ENCODE results near the gene PABPC4L.

Gene PABPC4L

GRCh38 chr4:134202166-134202956 is 772 bp upstream of the PABPC4L start:
- no peak for TF ChIP-seq CTCF (IDR thresholded peaks at IDR 0.05; ENCODE audit: borderline replicate concordance, control extremely low read depth, extremely low read depth, insufficient read depth, missing control alignments)
- in situ Hi-C loops (cut with MboI; ENCODE audit: low sequenced_read_pairs, unreplicated experiment): no loop called here
- DNase-seq (ENCODE audit: low spot score): no peak

GRCh38 chr4:134200811-134201215 is 776 bp downstream of the PABPC4L start:
- in situ Hi-C loops (cut with MboI; ENCODE audit: low sequenced_read_pairs, unreplicated experiment): no loop called here
- no peak for TF ChIP-seq CTCF (IDR thresholded peaks at IDR 0.05; ENCODE audit: borderline replicate concordance, control extremely low read depth, extremely low read depth, insufficient read depth, missing control alignments)
- no peak for DNase-seq (ENCODE audit: low spot score)

GRCh38 chr4:134189949-134190348 is 11.6 kb downstream of the PABPC4L start:
- no peak for TF ChIP-seq CTCF (IDR thresholded peaks at IDR 0.05; ENCODE audit: borderline replicate concordance, control extremely low read depth, extremely low read depth, insufficient read depth, missing control alignments)
- in situ Hi-C loops (cut with MboI; ENCODE audit: low sequenced_read_pairs, unreplicated experiment): no loop called here
- no peak for DNase-seq (ENCODE audit: low spot score)

- TF ChIP-seq CTCF (IDR thresholded peaks at IDR 0.05; ENCODE audit: borderline replicate concordance, control extremely low read depth, extremely low read depth, insufficient read depth, missing control alignments): no peak
- in situ Hi-C loops (cut with MboI; ENCODE audit: low sequenced_read_pairs, unreplicated experiment): no loop called here
- DNase-seq (ENCODE audit: low spot score): no peak
These were observed 12.1 kb downstream of the PABPC4L start for GRCh38 chr4:134189480-134189879.

GRCh38 chr4:134178706-134179105 is 22.9 kb downstream of the PABPC4L start:
- in situ Hi-C loops (cut with MboI; ENCODE audit: low sequenced_read_pairs, unreplicated experiment): no loop called here
- TF ChIP-seq CTCF (IDR thresholded peaks at IDR 0.05; ENCODE audit: borderline replicate concordance, control extremely low read depth, extremely low read depth, insufficient read depth, missing control alignments): no peak
- no peak for DNase-seq (ENCODE audit: low spot score)

- no peak for TF ChIP-seq CTCF (IDR thresholded peaks at IDR 0.05; ENCODE audit: borderline replicate concordance, control extremely low read depth, extremely low read depth, insufficient read depth, missing control alignments)
- DNase-seq (ENCODE audit: low spot score): no peak
- in situ Hi-C loops (cut with MboI; ENCODE audit: low sequenced_read_pairs, unreplicated experiment): no loop called here
These were observed 27.3 kb downstream of the PABPC4L start for GRCh38 chr4:134174271-134174670.

All from GM13976 (cell line).